Stimulated activated CD4-positive, alpha-beta T cell treated with anti-CD3 and anti-CD28 coated beads, Interleukin-4, amount 100 ng/mL, for 4 hours (primary cell): Measurements from ENCODE around the gene CAPN10.

Experiments
- DNase-seq, 2 experiments: peaks; one replicate each; pipeline ENCODE4 v3.0.0-alpha.2; 2020

The CAPN10 gene

DNA sequence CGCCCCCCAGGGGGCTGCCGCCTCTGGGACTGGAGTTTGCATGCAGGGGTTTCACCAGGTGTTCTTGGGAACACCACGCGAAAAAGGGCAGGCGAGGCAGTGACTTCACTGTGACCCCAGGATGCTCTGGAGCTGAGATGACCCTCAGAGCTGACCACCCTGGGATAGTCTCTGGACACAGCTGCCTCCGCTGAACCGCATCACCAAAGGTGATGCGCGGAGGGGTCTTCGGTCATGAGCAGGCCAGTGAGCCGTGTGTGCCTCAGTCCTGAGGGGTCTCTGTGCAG lies 56.2 kb downstream of the CAPN10 start:
- DNase-seq, result no peak

DNA sequence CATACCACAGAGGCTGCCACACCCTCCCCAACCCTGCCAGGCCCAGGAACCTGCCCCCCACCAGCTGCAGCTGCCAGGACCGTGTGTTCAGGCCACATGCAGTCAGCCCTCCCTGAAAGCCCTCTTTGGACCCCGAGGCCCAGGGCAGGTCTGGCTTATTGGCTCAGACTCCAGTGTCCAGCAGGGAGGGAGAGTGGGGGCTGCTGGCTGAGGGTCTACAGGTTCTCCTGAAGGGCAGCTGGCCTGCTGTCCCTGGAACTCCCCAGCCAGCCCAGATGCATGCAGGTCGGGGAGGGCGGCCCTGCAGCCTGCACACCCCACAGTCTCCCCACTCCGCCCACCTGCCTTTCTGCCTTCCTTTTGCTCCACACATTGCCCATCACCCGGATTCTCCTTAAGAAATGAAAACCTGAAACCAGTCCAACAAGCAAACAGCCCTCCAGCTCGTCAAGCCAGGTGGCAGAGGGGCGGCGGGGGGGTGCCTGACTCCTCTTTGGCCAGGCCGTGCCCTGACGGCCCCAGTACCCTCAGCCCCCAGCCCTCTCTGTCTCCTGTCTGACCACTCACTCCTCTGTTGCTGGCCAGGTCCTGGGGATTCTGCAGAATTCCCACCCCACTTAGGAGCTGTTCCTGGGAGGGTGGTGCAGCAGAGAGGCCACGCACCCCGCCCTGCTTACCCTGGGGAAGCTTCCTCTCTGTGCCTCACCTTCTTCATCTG lies 56.7 kb downstream of the CAPN10 start:
- no peak for DNase-seq

DNA sequence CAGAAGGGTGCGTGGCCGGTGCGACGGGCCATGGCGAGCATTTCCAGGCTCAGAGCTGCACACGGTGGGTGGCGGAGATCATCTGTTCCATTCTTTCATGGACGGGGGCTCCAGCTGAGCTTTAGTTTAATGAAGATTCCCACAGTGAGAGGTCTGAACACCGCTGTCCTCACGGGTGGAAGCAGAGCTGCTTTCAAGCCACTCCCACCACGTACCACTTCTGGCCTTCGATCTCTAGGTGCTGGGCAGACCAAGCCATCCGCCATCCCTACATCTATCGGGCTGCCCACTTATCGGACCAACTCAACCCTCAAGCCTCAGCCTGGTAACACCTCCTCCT lies 57.2 kb downstream of the CAPN10 start:
- DNase-seq, result no peak

DNA sequence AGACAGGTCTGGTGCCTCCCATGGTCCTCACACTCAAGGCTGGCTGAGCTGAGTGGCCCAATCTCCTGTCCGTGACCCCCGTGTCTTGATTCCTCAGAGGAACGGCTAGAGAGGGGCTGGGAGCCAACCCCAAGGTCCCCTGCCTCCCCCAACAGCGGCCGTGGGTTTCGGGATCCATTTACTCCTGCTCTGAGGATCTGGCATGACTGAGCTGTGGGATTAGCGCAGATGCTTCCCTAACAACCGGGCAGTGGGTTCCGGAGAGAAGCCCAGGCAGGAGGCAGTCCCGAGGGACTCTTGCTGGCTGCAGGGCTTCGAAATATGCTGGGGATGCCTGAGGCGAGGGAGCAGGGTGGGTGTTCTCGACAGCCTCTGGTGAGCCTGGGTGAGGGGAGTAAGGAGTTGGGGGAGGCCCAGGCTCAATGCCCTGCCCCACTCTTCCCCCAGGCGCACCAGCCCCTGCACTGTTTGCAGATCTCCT lies 57.7 kb downstream of the CAPN10 start:
- no peak for DNase-seq

DNA sequence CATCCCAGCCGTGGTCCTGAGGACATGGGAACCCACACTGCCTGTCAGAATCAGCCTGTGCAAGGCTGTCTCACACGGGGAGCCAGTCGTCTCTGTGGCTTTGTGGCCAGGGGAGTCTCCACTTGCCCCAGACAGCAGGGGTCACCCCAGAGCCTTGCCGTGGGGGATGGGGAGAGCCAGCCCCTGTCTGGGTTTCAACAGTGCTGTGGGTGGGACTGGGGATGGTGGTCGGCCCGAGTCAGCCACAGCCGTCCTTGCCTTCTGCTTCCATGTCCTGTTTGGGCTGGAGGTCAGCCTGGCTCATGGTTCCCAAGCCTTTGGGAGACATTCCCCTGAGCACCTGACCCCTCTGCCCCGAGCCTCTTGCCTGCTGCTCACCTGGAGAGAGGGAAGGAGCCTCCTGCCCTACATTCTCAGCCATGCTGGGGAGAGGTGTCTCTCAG lies 58.3 kb downstream of the CAPN10 start:
- no peak for DNase-seq

DNA sequence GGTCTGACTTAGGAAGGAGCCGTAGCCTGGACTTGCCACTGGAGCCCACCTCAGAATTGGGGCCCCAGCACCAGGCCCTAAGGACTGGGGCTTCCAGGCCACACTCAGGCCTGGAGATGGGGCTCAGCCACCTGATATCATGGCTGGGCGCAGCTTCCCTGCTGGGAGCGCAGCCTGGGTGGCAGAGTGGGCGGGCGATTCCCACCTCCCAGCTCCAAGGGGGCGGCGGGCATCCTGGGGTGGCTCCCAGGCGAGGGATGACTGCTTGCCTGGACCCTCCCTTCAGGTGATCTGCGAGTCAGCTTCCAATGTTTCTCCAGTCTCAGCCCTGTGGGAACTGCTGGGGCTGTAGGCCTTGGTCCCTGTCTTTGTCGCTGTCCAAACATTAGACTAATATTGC lies 58.8 kb downstream of the CAPN10 start:
- no peak for DNase-seq

DNA sequence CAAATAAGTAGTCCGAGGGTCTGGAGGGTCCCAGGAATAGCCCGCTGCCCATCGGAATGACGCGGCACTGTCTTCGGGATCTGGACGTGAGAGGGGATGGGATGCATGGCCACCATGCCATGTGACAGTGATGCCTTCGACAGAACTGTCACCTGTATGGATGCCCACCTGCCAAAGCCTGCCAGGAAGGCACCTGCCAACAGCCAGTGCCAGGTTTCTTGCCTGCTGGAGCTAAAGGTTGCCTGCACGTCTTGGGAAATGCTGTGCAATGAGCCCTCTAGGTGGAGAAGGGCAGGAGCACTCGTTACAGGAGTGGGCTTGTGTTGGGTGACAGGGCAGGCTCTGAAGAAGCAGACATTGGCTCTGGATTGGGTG lies 59.3 kb downstream of the CAPN10 start:
- no peak for DNase-seq

DNA sequence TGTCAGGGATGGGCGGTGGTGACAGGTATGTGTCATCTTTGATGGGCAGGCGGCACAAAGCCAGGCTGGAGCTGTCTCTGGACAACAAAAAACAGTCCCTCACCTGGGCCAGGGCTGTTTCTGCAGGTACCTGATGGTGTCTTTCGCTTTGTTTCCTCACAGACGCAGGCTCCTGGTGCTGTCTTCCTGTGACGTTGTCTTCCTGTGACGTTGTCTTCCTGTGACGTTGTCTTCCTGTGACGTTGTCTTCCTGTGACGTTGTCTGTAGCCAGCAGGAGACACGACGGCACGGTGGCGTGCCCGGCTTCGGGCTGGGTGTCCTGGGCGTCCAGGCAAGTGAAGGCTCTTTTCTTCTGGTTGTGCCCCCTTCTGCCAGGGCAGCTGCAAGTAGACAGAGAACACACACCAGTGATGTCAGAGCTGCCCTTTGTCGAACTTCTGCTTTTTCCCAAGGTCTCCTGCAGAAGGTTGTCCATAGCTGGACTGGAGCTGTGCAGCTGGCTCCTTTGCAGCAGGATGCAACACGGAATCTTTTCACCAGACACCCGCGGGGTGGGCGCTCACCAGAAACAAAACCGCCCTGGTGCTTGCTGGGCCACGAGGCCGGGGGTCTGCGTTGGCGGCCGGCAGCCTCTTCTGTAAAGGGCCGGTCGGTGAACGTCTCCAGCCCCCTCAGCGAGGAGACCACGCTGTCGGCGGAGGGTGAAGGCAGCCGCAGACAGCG lies 59.8 kb downstream of the CAPN10 start:
- no peak for DNase-seq

DNA sequence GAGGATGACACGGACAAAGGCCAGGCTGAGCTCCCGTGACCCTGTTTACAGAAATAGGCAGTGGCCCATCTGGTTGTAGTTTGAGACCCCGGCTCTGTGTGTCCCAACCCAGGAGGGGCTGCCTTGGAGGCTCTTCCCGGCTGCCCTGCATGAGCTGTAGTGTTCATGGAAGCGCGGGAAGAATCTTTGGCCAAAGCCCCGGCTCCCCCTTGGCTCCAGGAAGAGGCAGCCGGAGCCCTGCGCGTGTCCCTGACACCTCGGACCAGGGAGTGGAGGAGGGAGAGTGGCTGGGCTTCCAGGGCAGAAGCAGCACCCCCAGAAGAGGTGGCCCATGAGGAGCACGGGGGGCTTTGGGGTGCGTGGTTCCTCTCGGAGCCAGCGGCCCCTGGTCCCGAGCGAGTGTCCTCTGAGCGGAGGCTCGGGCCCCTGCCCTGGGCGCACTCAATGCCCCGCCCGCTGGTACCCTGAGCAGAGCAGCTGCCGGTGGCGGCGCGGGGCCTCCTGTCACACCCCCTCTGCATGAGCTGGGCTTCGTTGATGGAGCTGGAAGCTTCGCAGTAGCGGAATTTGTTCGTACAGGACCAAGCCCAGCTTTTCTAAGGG lies 60.5 kb downstream of the CAPN10 start:
- DNase-seq, result no peak

DNA sequence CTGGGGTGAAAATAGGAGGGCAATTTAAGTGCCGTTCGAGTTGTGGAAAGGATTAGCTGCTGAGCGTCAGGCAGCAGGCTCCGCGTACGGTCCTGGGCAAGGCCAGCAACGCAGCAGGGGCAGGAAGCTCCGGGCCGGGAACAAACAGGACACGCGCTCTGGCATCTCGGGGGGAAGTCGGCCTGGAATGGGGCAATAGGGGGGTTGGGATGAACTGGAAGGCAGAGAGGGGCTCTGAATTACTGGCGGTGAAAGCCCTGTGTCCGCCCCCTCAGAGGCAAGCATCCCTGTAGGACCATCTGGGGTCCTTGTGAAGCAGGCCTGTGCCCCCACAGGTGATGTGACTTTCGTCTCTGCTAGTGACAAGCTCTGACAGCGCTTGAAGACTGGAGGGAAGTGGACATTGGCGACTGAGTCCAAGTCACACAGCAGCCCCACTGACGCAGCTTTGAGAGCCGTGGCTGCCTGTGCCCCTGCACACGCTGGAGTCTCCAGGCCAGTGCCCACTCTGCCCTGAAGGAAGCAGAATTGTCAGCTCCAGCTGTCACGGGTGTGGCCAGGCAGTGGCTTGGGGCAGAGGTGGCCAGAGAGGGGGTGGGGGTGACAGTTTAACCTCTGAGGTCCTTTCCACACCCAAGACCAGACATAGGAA lies 61.1 kb downstream of the CAPN10 start:
- DNase-seq, result no peak

DNA sequence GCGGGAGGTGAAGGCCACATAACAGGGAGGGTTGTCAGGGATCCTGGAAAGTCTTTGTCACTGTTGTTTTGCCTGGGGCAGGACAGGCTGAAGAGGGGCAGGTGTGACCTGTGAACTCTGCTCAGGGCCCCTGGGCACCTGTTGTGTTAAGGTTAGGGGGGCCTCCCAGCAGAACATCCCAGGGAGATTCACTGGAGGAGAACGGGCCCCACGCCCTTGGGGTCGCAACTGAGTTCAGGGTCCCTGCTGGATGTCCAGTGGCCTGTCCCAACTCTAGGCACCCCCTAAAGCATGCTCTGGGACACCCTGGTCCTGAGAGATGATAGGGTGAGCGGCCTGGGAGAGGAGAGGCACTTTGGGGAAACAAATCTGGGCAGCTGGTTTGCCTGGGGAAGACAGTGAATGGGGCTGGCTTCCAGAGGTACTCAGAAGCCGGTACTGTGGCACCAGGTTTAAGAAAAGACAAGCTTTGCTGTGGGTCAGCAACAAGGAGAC lies 61.7 kb downstream of the CAPN10 start:
- DNase-seq, result no peak
